PC-3 (cell line): ENCODE data around the gene SAE1. TPM values are rescaled to one million over a fixed set of nuclear protein-coding genes. Genes with fewer than 3 reads are reported as not detected.

Source experiments
- ATAC-seq: fragments of 200-7000 bp; cut with Tn5 transposase; 2 replicates; pipeline ENCODE4 v1.9.1; 2020; ENCODE audit warnings: mild to moderate bottlenecking, moderate library complexity
- BruUV-seq: library from RNA; stranded (reverse); fragments of 400-500 nt; replicated peaks from 2 replicates; lab custom pipeline; 2021; lab: Mats Ljungman, UMichigan
- CTCF ChIA-PET: fragments of 300-600 bp; sonication (Branson Sonifier 250); formaldehyde crosslinking; loops from one replicate; lab custom pipeline; 2022; ENCODE audit warnings: antibody characterized with exemption; lab: Charles Lee
- POLR2A ChIA-PET: fragments of 300-600 bp; sonication (Branson Sonifier 250); formaldehyde crosslinking; loops from one replicate; lab custom pipeline; 2022; ENCODE audit warnings: antibody characterized with exemption; ENCODE audit not compliant: unreplicated experiment; lab: Charles Lee
- DNase-seq: peaks from one replicate; pipeline ENCODE4 v3.0.0-alpha.2; 2015
- H2AFZ ChIP-seq: fragments of 300-600 bp; sonication (generic); 2 replicates; pipeline ENCODE4 v1.6.0; 2016; ENCODE audit warnings: antibody characterized with exemption, low read length
- H3F3A ChIP-seq: fragments of 300-600 bp; sonication (generic); one replicate; pipeline ENCODE4 v1.6.0; 2017; ENCODE audit warnings: antibody characterized with exemption, low read length, control low read depth, mild to moderate bottlenecking; ENCODE audit not compliant: unreplicated experiment
- H3K27ac ChIP-seq: fragments of 300-600 bp; sonication (generic); 2 replicates; pipeline ENCODE4 v1.5.1; 2016; ENCODE audit warnings: mild to moderate bottlenecking, low read length
- H3K27me3 ChIP-seq: fragments of 300-600 bp; sonication (generic); 2 replicates; pipeline ENCODE4 v1.6.1; 2016; ENCODE audit warnings: low read length, mixed read lengths
- H3K36me3 ChIP-seq: fragments of 300-600 bp; sonication (generic); 2 replicates; pipeline ENCODE4 v1.6.1; 2016; ENCODE audit warnings: low read depth, mixed run types, low read length, mixed read lengths
- H3K4me1 ChIP-seq: fragments of 300-600 bp; sonication (generic); 2 replicates; pipeline ENCODE4 v1.5.1; 2016; ENCODE audit warnings: low read length; ENCODE audit not compliant: insufficient read depth
- H3K4me2 ChIP-seq: fragments of 300-600 bp; sonication (generic); 2 replicates; pipeline ENCODE4 v1.6.0; 2016; ENCODE audit warnings: low read length
- H3K4me3 ChIP-seq: fragments of 300-600 bp; sonication (generic); 2 replicates; pipeline ENCODE4 v1.5.1; 2016; ENCODE audit warnings: mild to moderate bottlenecking, low read length, mixed read lengths
- H3K79me2 ChIP-seq: fragments of 300-600 bp; sonication (generic); 2 replicates; pipeline ENCODE4 v1.6.1; 2017; ENCODE audit warnings: low read length, mixed read lengths
- H3K9ac ChIP-seq: fragments of 300-600 bp; sonication (generic); 2 replicates; pipeline ENCODE4 v1.6.0; 2016; ENCODE audit warnings: mild to moderate bottlenecking, low read length
- H3K9me2 ChIP-seq: fragments of 300-600 bp; sonication (generic); replicated peaks from 2 replicates; pipeline ENCODE4 v1.6.1; 2016; ENCODE audit warnings: mixed run types, low read length, mixed read lengths
- H3K9me3 ChIP-seq: fragments of 300-600 bp; sonication (generic); 2 replicates; pipeline ENCODE4 v1.6.1; 2016; ENCODE audit warnings: low read length, mixed read lengths
- H4K20me1 ChIP-seq: fragments of 300-600 bp; sonication (generic); 2 replicates; pipeline ENCODE4 v1.6.1; 2016; ENCODE audit warnings: low read length, mixed read lengths
- CTCF ChIP-seq: fragments of 300-600 bp; sonication (generic); conservative IDR thresholded peaks from 2 replicates; pipeline ENCODE4 v1.5.1; 2017; ENCODE audit warnings: antibody characterized with exemption, low read depth, mild to moderate bottlenecking, low read length
- EZH2 ChIP-seq: fragments of 300-600 bp; sonication (generic); IDR thresholded peaks from one replicate; pipeline ENCODE4 v1.6.1; 2017; ENCODE audit warnings: antibody characterized with exemption, mild to moderate bottlenecking, low read length; ENCODE audit not compliant: unreplicated experiment
- EZH2phosphoT487 ChIP-seq: fragments of 300-600 bp; sonication (generic); IDR thresholded peaks from 2 replicates; pipeline ENCODE4 v1.6.1; 2018; ENCODE audit warnings: mild to moderate bottlenecking, antibody characterized with exemption, low read length, borderline replicate concordance
- intact Hi-C: fragments of 100-400 bp; cut with micrococcal nuclease; formaldehyde crosslinking; loops from 2 replicates; pipeline ENCODE4 v1.9.0; 2023
- total RNA-seq: library from RNA; depleted of rRNA; stranded (reverse); fragments of >200 nt; gene quantifications from 2 replicates; pipeline ENCODE4 v1.2.3, GENCODE V29; 2014

Gene SAE1
- total RNA-seq, 1 experiment from 2014 or later: 99.7 TPM

DNA sequence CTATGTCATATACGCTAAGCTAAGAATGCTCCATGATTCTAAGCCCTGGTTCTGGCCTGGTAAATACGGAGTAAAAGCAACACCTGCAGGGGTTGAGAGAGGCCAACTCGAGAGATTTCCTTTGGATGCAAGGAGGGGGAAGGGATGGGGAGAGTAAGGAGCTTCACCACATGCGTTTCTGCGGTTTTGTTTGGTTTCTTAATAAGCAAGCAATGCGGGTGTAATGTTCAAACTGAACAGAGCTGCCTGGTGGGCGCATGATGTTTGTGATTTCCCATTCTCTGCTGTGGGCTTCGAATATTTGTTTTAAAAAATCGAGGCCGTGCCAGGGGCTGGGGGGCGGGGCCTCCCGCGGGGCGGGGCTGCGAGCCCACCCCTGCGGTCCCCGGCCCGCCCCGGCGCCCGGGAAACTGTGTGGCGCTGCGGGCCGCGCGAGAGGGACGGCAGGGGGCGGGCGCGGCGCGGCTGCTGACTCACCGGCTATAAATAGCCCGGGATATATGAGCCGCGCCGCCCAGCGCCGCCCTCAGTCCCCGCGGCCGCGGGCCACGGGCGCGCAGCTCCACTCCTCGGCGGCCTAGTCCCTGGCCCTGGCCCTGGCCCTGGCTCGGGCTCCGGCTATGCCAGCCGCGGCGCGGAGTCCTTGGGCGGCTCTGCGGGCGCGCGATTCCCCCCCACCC, 95.3 kb downstream of the SAE1 start:
- peak overlapping the region; percentile 88 for H3K4me2 ChIP-seq
- H3K36me3 ChIP-seq: no peaks in the 10 kb centered on the region
- H3K4me1 ChIP-seq: peaks cover 25% of the 10 kb centered on the region
- POLR2A ChIA-PET: interaction anchor here (0.7 to 1.0 kb wide), 2 partner anchors 18 to 31 kb away, joined by 3 to 23 read pairs; no protein-coding TSS in a partner anchor
- no peaks in the 10 kb centered on the region for H3K9me2 ChIP-seq
- BruUV-seq: no TSS peak
- peak overlapping the region; percentile 40 for H3K27ac ChIP-seq
- CTCF ChIA-PET: interaction anchor here (0.8 to 1.3 kb wide), 2 partner anchors 18 to 43 kb away, joined by 6 read pairs; no protein-coding TSS in a partner anchor
- no peaks in the 10 kb centered on the region for H4K20me1 ChIP-seq
- peak overlapping the region; percentile 56 for H3K9ac ChIP-seq
- no peak for TF ChIP-seq EZH2phosphoT487
- no peak for TF ChIP-seq EZH2
- no peak for TF ChIP-seq CTCF
- DNase-seq (peak; percentile 81), ATAC-seq (peak; percentile 63)
- H3F3A ChIP-seq: no peaks in the 10 kb centered on the region
- intact Hi-C loops: no loop called here
- H3K27me3 ChIP-seq: no peaks in the 10 kb centered on the region
- peak overlapping the region; percentile 64 for H3K4me3 ChIP-seq
- H2AFZ ChIP-seq: peak overlapping the region; percentile 86
- no peaks in the 10 kb centered on the region for H3K9me3 ChIP-seq
- no peaks in the 10 kb centered on the region for H3K79me2 ChIP-seq

- ChIA-PET CTCF (interaction anchor here (0.6 to 1.3 kb wide), 4 partner anchors 18 to 123 kb away, joined by 6 to 9 read pairs (median 6); no protein-coding TSS in a partner anchor), POLR2A (interaction anchor here (1.0 kb wide), 1 partner anchor 17 kb away, joined by 23 read pairs; no protein-coding TSS in a partner anchor)
- TF ChIP-seq CTCF: no peak
- no peak for TF ChIP-seq EZH2
- TF ChIP-seq EZH2phosphoT487: no peak
- no peak overlapping the region for H2AFZ ChIP-seq
- ATAC-seq (0 out of 2 replicates have a peak, but pooled peaks have one; percentile 11), DNase-seq (peak; percentile 28)
- H3K9me3 ChIP-seq: no peaks in the 10 kb centered on the region
- no peaks in the 10 kb centered on the region for H3K79me2 ChIP-seq
- peaks cover 29% of the 10 kb centered on the region for H3K4me1 ChIP-seq
- no peaks in the 10 kb centered on the region for H3K36me3 ChIP-seq
- no peaks in the 10 kb centered on the region for H3F3A ChIP-seq
- no peaks in the 10 kb centered on the region for H3K9me2 ChIP-seq
- no peaks in the 10 kb centered on the region for H4K20me1 ChIP-seq
- H3K27me3 ChIP-seq: no peaks in the 10 kb centered on the region
- H3K4me3 ChIP-seq: peak overlapping the region; percentile 64
- peak overlapping the region; percentile 56 for H3K9ac ChIP-seq
- intact Hi-C loops: no loop called here
- BruUV-seq: TSS peak; percentile 88
- H3K4me2 ChIP-seq: peak overlapping the region; percentile 88
- H3K27ac ChIP-seq: 0 out of 2 replicates have a peak overlapping the region, but pooled peaks have one; percentile 13
These were observed 96.1 kb downstream of the SAE1 start for GRCh38 chr19:47226426-47227351.
